ENCODE measurements around the gene CHST3.

GRCh38 chr10:72058989-72059842 lies 95.0 kb downstream of the CHST3 start:
- TF ChIP-seq, protein P1, sequence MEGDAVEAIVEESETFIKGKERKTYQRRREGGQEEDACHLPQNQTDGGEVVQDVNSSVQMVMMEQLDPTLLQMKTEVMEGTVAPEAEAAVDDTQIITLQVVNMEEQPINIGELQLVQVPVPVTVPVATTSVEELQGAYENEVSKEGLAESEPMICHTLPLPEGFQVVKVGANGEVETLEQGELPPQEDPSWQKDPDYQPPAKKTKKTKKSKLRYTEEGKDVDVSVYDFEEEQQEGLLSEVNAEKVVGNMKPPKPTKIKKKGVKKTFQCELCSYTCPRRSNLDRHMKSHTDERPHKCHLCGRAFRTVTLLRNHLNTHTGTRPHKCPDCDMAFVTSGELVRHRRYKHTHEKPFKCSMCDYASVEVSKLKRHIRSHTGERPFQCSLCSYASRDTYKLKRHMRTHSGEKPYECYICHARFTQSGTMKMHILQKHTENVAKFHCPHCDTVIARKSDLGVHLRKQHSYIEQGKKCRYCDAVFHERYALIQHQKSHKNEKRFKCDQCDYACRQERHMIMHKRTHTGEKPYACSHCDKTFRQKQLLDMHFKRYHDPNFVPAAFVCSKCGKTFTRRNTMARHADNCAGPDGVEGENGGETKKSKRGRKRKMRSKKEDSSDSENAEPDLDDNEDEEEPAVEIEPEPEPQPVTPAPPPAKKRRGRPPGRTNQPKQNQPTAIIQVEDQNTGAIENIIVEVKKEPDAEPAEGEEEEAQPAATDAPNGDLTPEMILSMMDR (IDR thresholded peaks at IDR 0.05) = no peak
- TF ChIP-seq POLR2A (IDR thresholded peaks at IDR 0.05) = no peak

Measured in tibial nerve (tissue), 3 donors.